ENCODE data around the gene CHRNA1.
A peak's percentile ranks its signal among the peaks of the same experiment; 100 is the strongest.

The CHRNA1 gene

DNA sequence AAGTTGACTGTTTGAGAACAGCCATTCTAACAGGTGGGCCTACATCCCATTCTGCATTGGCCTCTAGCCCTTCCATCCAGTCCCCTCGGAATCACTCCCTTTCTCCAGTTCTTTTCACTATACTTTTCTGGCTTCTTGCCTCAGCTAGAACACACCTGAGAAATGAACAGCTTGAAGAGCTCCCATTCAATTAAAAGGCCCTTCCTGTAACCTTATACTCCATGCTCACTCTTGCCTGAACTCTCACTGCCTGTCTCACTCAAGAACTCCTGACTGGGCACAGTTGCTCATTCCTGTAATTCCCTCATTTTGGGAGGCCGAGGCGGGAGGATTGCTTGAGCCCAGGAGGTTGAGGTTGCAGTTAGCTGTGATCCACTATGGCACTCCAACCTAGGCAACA lies 23.6 kb downstream of the CHRNA1 start:
- Histone ChIP-seq H3K14ac (ENCODE audit: low read length in 2 of 2) (no peak overlapping the region), H2BK15ac (ENCODE audit: low read depth, poor library complexity, severe bottlenecking) (no peak overlapping the region), H3K4me3 (ENCODE audit: insufficient read depth in 1 of 2, low read depth in 1 of 2, low read length in 2 of 2) (no peak overlapping the region), H3K9ac (ENCODE audit: low read length) (no peak overlapping the region), H4K8ac (ENCODE audit: low read length) (no peak overlapping the region), H3K9me3 (ENCODE audit: control insufficient read depth, low read length) (no peaks in the 10 kb centered on the region), H2BK5ac (ENCODE audit: low read depth, low read length, poor library complexity, severe bottlenecking) (no peak overlapping the region), H3K23ac (ENCODE audit: low read length in 2 of 2) (no peak overlapping the region), H4K91ac (ENCODE audit: low read length) (no peak overlapping the region), H3K27me3 (ENCODE audit: control insufficient read depth in 1 of 2, insufficient read depth in 1 of 2, low read length in 2 of 2) (peaks cover 22 to 50% of the 10 kb centered on the region in 2 experiments), H3K4me1 (ENCODE audit: control insufficient read depth, insufficient read depth, low read depth, low read length) (peaks cover 1% of the 10 kb centered on the region), H3K36me3 (ENCODE audit: control insufficient read depth in 1 of 2, insufficient read depth in 2 of 2, low read depth in 1 of 2, low read length in 2 of 2) (no peaks in the 10 kb centered on the region), H2BK12ac (ENCODE audit: low read length in 2 of 2) (no peak overlapping the region), H2AK5ac (ENCODE audit: low read length, severe bottlenecking) (no peak overlapping the region), H2AFZ (ENCODE audit: low read depth, low read length) (no peak overlapping the region), H3K79me1 (replicated peaks; ENCODE audit: low read length, poor library complexity, severe bottlenecking) (no peaks in the 10 kb centered on the region), H2BK120ac (ENCODE audit: low read depth, low read length) (no peak overlapping the region), H3K18ac (ENCODE audit: low read depth in 1 of 2, low read length in 2 of 2) (no peak overlapping the region), H3K27ac (ENCODE audit: low read length, poor library complexity, severe bottlenecking) (no peak overlapping the region), H3K4me2 (ENCODE audit: low read length, poor library complexity, severe bottlenecking) (no peak overlapping the region), H3K4ac (ENCODE audit: low read depth in 1 of 2, low read length in 2 of 2) (no peak overlapping the region)
- DNase-seq = no peak
- WGBS = 91% methylated on average over 3 of the region's 3 CpGs

DNA sequence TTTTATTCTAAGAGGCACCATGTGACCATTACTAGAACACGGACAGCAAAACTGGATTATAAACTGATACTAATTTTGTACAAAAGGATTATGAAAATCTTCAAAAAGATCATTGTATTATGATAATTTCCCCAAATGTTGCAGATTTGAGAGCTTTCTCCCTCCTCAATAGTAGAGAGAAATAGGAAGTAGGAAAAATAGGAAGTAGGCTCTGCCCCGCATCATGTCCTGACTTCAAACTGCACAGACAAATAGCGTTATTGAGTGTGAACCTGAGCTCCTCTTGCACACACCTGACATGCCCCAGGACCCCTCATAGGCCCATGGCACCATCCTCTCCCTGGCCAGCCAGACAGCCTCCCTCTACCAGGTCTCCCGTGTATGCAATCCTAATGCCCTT lies 25.4 kb downstream of the CHRNA1 start:
- Histone ChIP-seq H3K4me2 (ENCODE audit: low read length, poor library complexity, severe bottlenecking) (no peak overlapping the region), H3K9me3 (ENCODE audit: control insufficient read depth, low read length) (no peaks in the 10 kb centered on the region)

GRCh38 chr2:174731546-174731945 lies 32.7 kb downstream of the CHRNA1 start:
- Histone ChIP-seq H3K27me3 (ENCODE audit: control insufficient read depth in 1 of 2, insufficient read depth in 1 of 2, low read length in 2 of 2) (peaks cover 42 to 48% of the 10 kb centered on the region in 2 experiments), H3K27ac (ENCODE audit: low read length, poor library complexity, severe bottlenecking) (no peak overlapping the region), H2BK15ac (ENCODE audit: low read depth, poor library complexity, severe bottlenecking) (no peak overlapping the region), H3K4me3 (ENCODE audit: insufficient read depth in 1 of 2, low read depth in 1 of 2, low read length in 2 of 2) (no peak overlapping the region), H3K9ac (ENCODE audit: low read length) (no peak overlapping the region), H3K23ac (ENCODE audit: low read length in 2 of 2) (no peak overlapping the region), H4K91ac (ENCODE audit: low read length) (no peak overlapping the region), H2AFZ (ENCODE audit: low read depth, low read length) (no peak overlapping the region), H3K4ac (ENCODE audit: low read depth in 1 of 2, low read length in 2 of 2) (no peak overlapping the region), H3K4me1 (ENCODE audit: control insufficient read depth, insufficient read depth, low read depth, low read length) (peaks cover 6% of the 10 kb centered on the region), H3K9me3 (ENCODE audit: control insufficient read depth, low read length) (no peaks in the 10 kb centered on the region), H3K79me1 (replicated peaks; ENCODE audit: low read length, poor library complexity, severe bottlenecking) (no peaks in the 10 kb centered on the region), H3K36me3 (ENCODE audit: control insufficient read depth in 1 of 2, insufficient read depth in 2 of 2, low read depth in 1 of 2, low read length in 2 of 2) (no peaks in the 10 kb centered on the region), H3K4me2 (ENCODE audit: low read length, poor library complexity, severe bottlenecking) (no peak overlapping the region), H2BK12ac (ENCODE audit: low read length in 2 of 2) (no peak overlapping the region), H4K8ac (ENCODE audit: low read length) (no peak overlapping the region), H3K14ac (ENCODE audit: low read length in 2 of 2) (no peak overlapping the region), H2AK5ac (ENCODE audit: low read length, severe bottlenecking) (no peak overlapping the region), H2BK120ac (ENCODE audit: low read depth, low read length) (no peak overlapping the region), H2BK5ac (ENCODE audit: low read depth, low read length, poor library complexity, severe bottlenecking) (no peak overlapping the region), H3K18ac (ENCODE audit: low read depth in 1 of 2, low read length in 2 of 2) (no peak overlapping the region)
- DNase-seq = no peak
- 95% methylated on average over 7 of the region's 7 CpGs for WGBS

More for the DNA sequence above, 25.4 kb downstream of the CHRNA1 start:
- no peak overlapping the region for H4K8ac ChIP-seq (ENCODE audit: low read length)
- no peak overlapping the region for H3K14ac ChIP-seq (ENCODE audit: low read length in 2 of 2)
- H2AK5ac ChIP-seq (ENCODE audit: low read length, severe bottlenecking) = no peak overlapping the region
- H3K23ac ChIP-seq (ENCODE audit: low read length in 2 of 2) = no peak overlapping the region
- H3K27ac ChIP-seq (ENCODE audit: low read length, poor library complexity, severe bottlenecking) = no peak overlapping the region
- no peak overlapping the region for H4K91ac ChIP-seq (ENCODE audit: low read length)
- no peak for DNase-seq
- H2BK12ac ChIP-seq (ENCODE audit: low read length in 2 of 2) = no peak overlapping the region
- H2BK15ac ChIP-seq (ENCODE audit: low read depth, poor library complexity, severe bottlenecking) = no peak overlapping the region
- no peaks in the 10 kb centered on the region for H3K79me1 ChIP-seq (replicated peaks; ENCODE audit: low read length, poor library complexity, severe bottlenecking)
- no peak overlapping the region for H3K9ac ChIP-seq (ENCODE audit: low read length)
- WGBS = 96% methylated on average over 2 of the region's 4 CpGs
- H3K4me3 ChIP-seq (ENCODE audit: insufficient read depth in 1 of 2, low read depth in 1 of 2, low read length in 2 of 2) = no peak overlapping the region
- no peak overlapping the region for H2AFZ ChIP-seq (ENCODE audit: low read depth, low read length)
- peaks cover 22 to 42% of the 10 kb centered on the region in 2 experiments for H3K27me3 ChIP-seq (ENCODE audit: control insufficient read depth in 1 of 2, insufficient read depth in 1 of 2, low read length in 2 of 2)
- H2BK120ac ChIP-seq (ENCODE audit: low read depth, low read length) = no peak overlapping the region
- H3K4ac ChIP-seq (ENCODE audit: low read depth in 1 of 2, low read length in 2 of 2) = no peak overlapping the region
- no peaks in the 10 kb centered on the region for H3K36me3 ChIP-seq (ENCODE audit: control insufficient read depth in 1 of 2, insufficient read depth in 2 of 2, low read depth in 1 of 2, low read length in 2 of 2)
- no peaks in the 10 kb centered on the region for H3K4me1 ChIP-seq (ENCODE audit: control insufficient read depth, insufficient read depth, low read depth, low read length)
- no peak overlapping the region for H2BK5ac ChIP-seq (ENCODE audit: low read depth, low read length, poor library complexity, severe bottlenecking)
- H3K18ac ChIP-seq (ENCODE audit: low read depth in 1 of 2, low read length in 2 of 2) = no peak overlapping the region

- H2AFZ ChIP-seq (ENCODE audit: low read depth, low read length) = no peak overlapping the region
- no peaks in the 10 kb centered on the region for H3K36me3 ChIP-seq (ENCODE audit: control insufficient read depth in 1 of 2, insufficient read depth in 2 of 2, low read depth in 1 of 2, low read length in 2 of 2)
- no peak overlapping the region for H4K8ac ChIP-seq (ENCODE audit: low read length)
- peaks cover 6% of the 10 kb centered on the region for H3K4me1 ChIP-seq (ENCODE audit: control insufficient read depth, insufficient read depth, low read depth, low read length)
- H3K4me3 ChIP-seq (ENCODE audit: insufficient read depth in 1 of 2, low read depth in 1 of 2, low read length in 2 of 2) = peak overlapping the region in 1 of 2 experiments; percentile 88
- H3K4me2 ChIP-seq (ENCODE audit: low read length, poor library complexity, severe bottlenecking) = no peak overlapping the region
- no peak overlapping the region for H2BK120ac ChIP-seq (ENCODE audit: low read depth, low read length)
- no peak for DNase-seq
- H3K9me3 ChIP-seq (ENCODE audit: control insufficient read depth, low read length) = no peaks in the 10 kb centered on the region
- no peak overlapping the region for H4K91ac ChIP-seq (ENCODE audit: low read length)
- no peak overlapping the region for H2BK12ac ChIP-seq (ENCODE audit: low read length in 2 of 2)
- H2BK15ac ChIP-seq (ENCODE audit: low read depth, poor library complexity, severe bottlenecking) = no peak overlapping the region
- H3K9ac ChIP-seq (ENCODE audit: low read length) = peak overlapping the region; percentile 24
- H3K27me3 ChIP-seq (ENCODE audit: control insufficient read depth in 1 of 2, insufficient read depth in 1 of 2, low read length in 2 of 2) = peaks cover 51% of the 10 kb centered on the region in 2 experiments
- no peak overlapping the region for H3K18ac ChIP-seq (ENCODE audit: low read depth in 1 of 2, low read length in 2 of 2)
- 92% methylated on average over 12 of the region's 12 CpGs for WGBS
- H3K79me1 ChIP-seq (replicated peaks; ENCODE audit: low read length, poor library complexity, severe bottlenecking) = no peaks in the 10 kb centered on the region
- H2AK5ac ChIP-seq (ENCODE audit: low read length, severe bottlenecking) = no peak overlapping the region
- H3K27ac ChIP-seq (ENCODE audit: low read length, poor library complexity, severe bottlenecking) = no peak overlapping the region
- no peak overlapping the region for H3K4ac ChIP-seq (ENCODE audit: low read depth in 1 of 2, low read length in 2 of 2)
- H3K14ac ChIP-seq (ENCODE audit: low read length in 2 of 2) = no peak overlapping the region
- H2BK5ac ChIP-seq (ENCODE audit: low read depth, low read length, poor library complexity, severe bottlenecking) = no peak overlapping the region
- H3K23ac ChIP-seq (ENCODE audit: low read length in 2 of 2) = no peak overlapping the region
Measured at GRCh38 chr2:174730698-174731018, 33.6 kb downstream of the CHRNA1 start.
